SJSA1 (cell line): Measurements from ENCODE around the gene GAB1. TPM values are rescaled to one million over a fixed set of nuclear protein-coding genes. Genes with fewer than 3 reads are reported as not detected.

Experiments used
- DNase-seq, 2 experiments: peaks; one replicate each; pipeline ENCODE4 v3.0.0-alpha.2; 2015 to 2020; ENCODE audit warnings: low spot score in 2 of 2, low read depth in 1 of 2
- H3K27ac ChIP-seq: fragments of 250-450 bp; sonication (Bioruptor Pico); 2 replicates; pipeline ENCODE4 v1.5.1; 2020; ENCODE audit warnings: mild to moderate bottlenecking, moderate library complexity
- H3K27me3 ChIP-seq: fragments of 250-450 bp; sonication (Bioruptor Pico); replicated peaks from 2 replicates; pipeline ENCODE4 v1.5.1; 2020; ENCODE audit warnings: mild to moderate bottlenecking, moderate library complexity
- H3K36me3 ChIP-seq: fragments of 250-450 bp; sonication (Bioruptor Pico); 2 replicates; pipeline ENCODE4 v1.5.1; 2020; ENCODE audit warnings: mild to moderate bottlenecking
- H3K4me1 ChIP-seq: fragments of 250-450 bp; sonication (Bioruptor Pico); replicated peaks from 2 replicates; pipeline ENCODE4 v1.6.1; 2021; ENCODE audit warnings: mild to moderate bottlenecking
- H3K4me3 ChIP-seq: fragments of 250-450 bp; sonication (Bioruptor Pico); 2 replicates; pipeline ENCODE4 v1.5.1; 2020; ENCODE audit warnings: mild to moderate bottlenecking
- H3K9me3 ChIP-seq: fragments of 250-450 bp; sonication (Bioruptor Pico); replicated peaks from 2 replicates; pipeline ENCODE4 v1.5.1; 2020; ENCODE audit warnings: mild to moderate bottlenecking
- total RNA-seq: library from RNA; depleted of rRNA; stranded (reverse); fragments of >200 nt; shearing (Covaris generic); gene quantifications from 2 replicates; pipeline ENCODE4 v1.2.3, GENCODE V29; 2014

Gene GAB1
- total RNA-seq, 1 experiment from 2014 or later = 2.3 TPM

GRCh38 chr4:143407474-143407873 lies 70.8 kb downstream of the GAB1 start:
- DNase-seq = no peak
- H3K4me1 ChIP-seq = peaks cover 11% of the 10 kb centered on the region
- H3K4me3 ChIP-seq = no peak overlapping the region
- no peaks in the 10 kb centered on the region for H3K9me3 ChIP-seq
- H3K27me3 ChIP-seq = no peaks in the 10 kb centered on the region
- H3K36me3 ChIP-seq = no peaks in the 10 kb centered on the region
- H3K27ac ChIP-seq = no peak overlapping the region

GRCh38 chr4:143407888-143408287 lies 71.2 kb downstream of the GAB1 start:
- no peak overlapping the region for H3K4me3 ChIP-seq
- no peak overlapping the region for H3K27ac ChIP-seq
- no peak for DNase-seq
- no peaks in the 10 kb centered on the region for H3K36me3 ChIP-seq
- H3K9me3 ChIP-seq = no peaks in the 10 kb centered on the region
- peaks cover 11% of the 10 kb centered on the region for H3K4me1 ChIP-seq
- H3K27me3 ChIP-seq = no peaks in the 10 kb centered on the region

DNA sequence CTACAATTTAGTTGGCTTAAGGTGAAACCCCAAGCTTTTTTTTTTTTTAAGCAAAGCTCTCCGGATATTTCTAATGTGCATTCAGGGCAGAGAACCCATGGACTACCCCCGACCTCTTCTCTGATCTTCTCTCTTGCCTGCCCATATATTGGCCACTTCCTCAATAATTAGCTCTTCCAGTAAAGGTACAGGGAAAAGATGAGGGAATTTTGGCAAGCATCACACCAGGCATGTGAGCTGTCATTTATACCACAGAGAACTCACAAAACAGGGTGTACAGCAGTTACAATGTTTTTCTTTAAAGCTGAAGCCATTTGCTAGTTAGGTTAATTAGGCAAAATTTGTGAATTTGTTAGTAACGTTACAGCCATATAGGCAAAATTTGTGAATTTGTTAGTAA lies 73.3 kb downstream of the GAB1 start:
- Histone ChIP-seq H3K27me3 (no peaks in the 10 kb centered on the region), H3K4me1 (peaks cover 11% of the 10 kb centered on the region), H3K4me3 (no peak overlapping the region), H3K36me3 (no peaks in the 10 kb centered on the region), H3K27ac (no peak overlapping the region), H3K9me3 (no peaks in the 10 kb centered on the region)
- no peak for DNase-seq

DNA sequence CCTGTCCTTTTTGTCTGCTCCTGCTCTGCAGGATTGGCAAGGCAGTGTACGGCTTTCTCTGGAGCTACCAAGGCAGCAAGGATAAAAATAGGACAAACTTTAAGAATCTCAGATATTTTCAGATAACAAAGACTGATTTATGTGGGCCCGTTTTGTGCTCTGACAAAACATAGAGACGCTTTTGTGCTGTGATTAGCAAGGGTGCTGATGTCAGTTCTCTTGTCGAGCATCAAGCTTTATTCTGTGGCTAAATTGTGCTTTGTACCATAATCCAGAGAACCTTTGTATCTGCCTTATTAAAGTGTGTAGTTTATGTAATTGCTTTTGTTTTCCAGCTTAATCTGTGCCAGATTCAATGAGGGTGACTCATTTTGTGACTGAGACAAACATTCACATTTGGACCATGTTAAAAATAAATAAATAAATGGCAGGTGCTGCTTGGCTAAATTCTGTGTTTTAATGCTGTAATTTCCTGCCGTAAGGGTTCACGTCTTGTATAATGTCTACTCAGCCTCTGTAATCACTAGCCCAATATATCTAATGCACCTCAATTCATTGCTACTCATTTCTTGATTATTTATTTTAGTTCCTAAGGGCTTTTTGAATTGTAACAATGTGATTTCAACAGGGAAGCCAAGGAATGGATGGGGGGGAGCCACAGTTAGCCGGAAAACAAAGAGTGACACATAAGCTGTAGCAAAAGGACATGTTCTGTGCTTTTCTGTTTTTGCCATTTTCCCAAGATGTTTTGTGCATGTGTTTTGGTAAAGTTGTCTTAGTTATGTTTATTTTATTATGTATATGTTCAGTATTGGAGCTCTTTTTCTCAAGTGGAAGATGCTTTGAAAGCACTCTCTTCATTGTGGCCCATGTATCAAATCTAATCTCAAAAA lies 75.1 kb downstream of the GAB1 start:
- no peaks in the 10 kb centered on the region for H3K36me3 ChIP-seq
- no peaks in the 10 kb centered on the region for H3K27me3 ChIP-seq
- no peak overlapping the region for H3K27ac ChIP-seq
- peak in 1 of 2 experiments; percentile 12 for DNase-seq
- peaks cover 11% of the 10 kb centered on the region for H3K4me1 ChIP-seq
- no peaks in the 10 kb centered on the region for H3K9me3 ChIP-seq
- no peak overlapping the region for H3K4me3 ChIP-seq

GRCh38 chr4:143412420-143412758 lies 75.7 kb downstream of the GAB1 start:
- Histone ChIP-seq H3K4me3 (no peak overlapping the region), H3K4me1 (peaks cover 11% of the 10 kb centered on the region), H3K27me3 (no peaks in the 10 kb centered on the region), H3K9me3 (no peaks in the 10 kb centered on the region), H3K27ac (no peak overlapping the region), H3K36me3 (no peaks in the 10 kb centered on the region)
- DNase-seq = no peak

- H3K27me3 ChIP-seq = no peaks in the 10 kb centered on the region
- no peak overlapping the region for H3K4me3 ChIP-seq
- no peak for DNase-seq
- no peak overlapping the region for H3K27ac ChIP-seq
- H3K36me3 ChIP-seq = no peaks in the 10 kb centered on the region
- no peaks in the 10 kb centered on the region for H3K9me3 ChIP-seq
- H3K4me1 ChIP-seq = no peaks in the 10 kb centered on the region
Observed at GRCh38 chr4:143417679-143418403, 81.2 kb downstream of the GAB1 start.

- Histone ChIP-seq H3K36me3 (no peaks in the 10 kb centered on the region), H3K27ac (no peak overlapping the region)
- DNase-seq = no peak
Observed at GRCh38 chr4:143420227-143420626, 83.6 kb downstream of the GAB1 start.

GRCh38 chr4:143421609-143422008 lies 84.9 kb downstream of the GAB1 start:
- no peaks in the 10 kb centered on the region for H3K36me3 ChIP-seq
- no peak overlapping the region for H3K27ac ChIP-seq
- no peaks in the 10 kb centered on the region for H3K4me1 ChIP-seq
- H3K9me3 ChIP-seq = no peaks in the 10 kb centered on the region
- H3K4me3 ChIP-seq = no peak overlapping the region
- H3K27me3 ChIP-seq = no peaks in the 10 kb centered on the region
- DNase-seq = no peak

More at GRCh38 chr4:143420227-143420626, 83.6 kb downstream of the GAB1 start:
- Histone ChIP-seq H3K4me3 (no peak overlapping the region), H3K27me3 (no peaks in the 10 kb centered on the region), H3K4me1 (no peaks in the 10 kb centered on the region), H3K9me3 (no peaks in the 10 kb centered on the region)

DNA sequence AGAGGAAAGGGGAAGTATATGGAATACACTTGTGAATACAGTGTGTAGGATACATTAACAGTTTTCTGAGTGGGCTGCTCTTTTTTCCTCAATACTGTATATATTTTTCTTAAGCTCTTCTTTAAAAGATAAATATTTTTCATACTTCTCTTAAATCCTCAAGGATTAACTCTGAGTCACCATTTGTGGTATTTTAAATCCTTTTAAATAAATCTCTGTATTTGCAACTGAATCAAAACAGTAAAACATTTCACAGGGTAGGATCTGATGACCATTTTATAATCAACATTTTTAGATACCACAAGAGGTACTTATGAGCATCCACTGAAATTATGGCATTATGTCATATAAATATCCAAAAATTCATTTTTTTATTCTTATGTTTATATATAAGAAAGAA lies 87.6 kb downstream of the GAB1 start:
- no peaks in the 10 kb centered on the region for H3K4me1 ChIP-seq
- no peak overlapping the region for H3K27ac ChIP-seq
- H3K4me3 ChIP-seq = no peak overlapping the region
- H3K36me3 ChIP-seq = no peaks in the 10 kb centered on the region
- H3K9me3 ChIP-seq = no peaks in the 10 kb centered on the region
- no peak for DNase-seq
- no peaks in the 10 kb centered on the region for H3K27me3 ChIP-seq

DNA sequence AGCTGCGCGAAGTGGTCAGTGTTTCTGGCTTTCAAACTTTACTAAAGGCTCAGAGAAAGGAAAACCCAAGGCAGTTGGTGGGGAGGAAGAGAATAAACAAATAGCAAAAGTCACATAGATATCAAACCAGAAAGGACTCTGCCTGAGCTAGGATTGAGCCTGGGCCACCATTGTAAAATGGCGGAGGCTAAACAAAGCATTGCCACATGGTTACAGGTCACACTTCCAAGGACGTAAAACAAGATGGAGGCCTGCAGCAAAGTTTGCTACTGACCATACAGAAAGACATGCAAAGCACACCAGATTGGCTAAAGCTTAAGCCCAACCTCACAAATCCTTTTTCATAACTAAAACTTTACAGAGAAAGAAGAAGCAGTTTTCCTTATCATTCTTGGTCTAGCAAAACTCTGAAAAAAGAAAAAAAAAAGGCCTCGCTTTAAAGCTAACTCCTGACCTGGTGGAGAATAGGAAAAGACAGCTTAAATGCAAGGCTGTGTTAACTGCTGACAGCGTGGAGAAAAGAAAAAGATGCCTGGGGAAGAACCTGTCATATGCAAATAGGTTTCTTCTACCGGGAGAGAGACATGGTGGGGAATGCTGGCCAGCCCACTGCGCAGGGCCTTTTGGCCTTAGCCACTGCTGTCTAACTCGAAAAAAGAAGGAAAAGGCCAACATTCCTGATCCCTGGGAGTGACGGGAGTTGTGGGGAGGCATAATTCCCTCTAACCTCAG lies 95.0 kb downstream of the GAB1 start:
- Histone ChIP-seq H3K27ac (no peak overlapping the region), H3K4me1 (no peaks in the 10 kb centered on the region), H3K27me3 (no peaks in the 10 kb centered on the region), H3K36me3 (no peaks in the 10 kb centered on the region), H3K9me3 (no peaks in the 10 kb centered on the region), H3K4me3 (no peak overlapping the region)
- DNase-seq = no peak

GRCh38 chr4:143432258-143432591 lies 95.5 kb downstream of the GAB1 start:
- H3K27me3 ChIP-seq = no peaks in the 10 kb centered on the region
- no peak overlapping the region for H3K4me3 ChIP-seq
- DNase-seq = no peak
- no peak overlapping the region for H3K27ac ChIP-seq
- no peaks in the 10 kb centered on the region for H3K9me3 ChIP-seq
- no peaks in the 10 kb centered on the region for H3K4me1 ChIP-seq
- no peaks in the 10 kb centered on the region for H3K36me3 ChIP-seq

GRCh38 chr4:143433231-143433630 lies 96.6 kb downstream of the GAB1 start:
- H3K9me3 ChIP-seq = no peaks in the 10 kb centered on the region
- no peak for DNase-seq
- no peak overlapping the region for H3K27ac ChIP-seq
- H3K4me1 ChIP-seq = no peaks in the 10 kb centered on the region
- no peaks in the 10 kb centered on the region for H3K36me3 ChIP-seq
- no peaks in the 10 kb centered on the region for H3K27me3 ChIP-seq
- H3K4me3 ChIP-seq = no peak overlapping the region

DNA sequence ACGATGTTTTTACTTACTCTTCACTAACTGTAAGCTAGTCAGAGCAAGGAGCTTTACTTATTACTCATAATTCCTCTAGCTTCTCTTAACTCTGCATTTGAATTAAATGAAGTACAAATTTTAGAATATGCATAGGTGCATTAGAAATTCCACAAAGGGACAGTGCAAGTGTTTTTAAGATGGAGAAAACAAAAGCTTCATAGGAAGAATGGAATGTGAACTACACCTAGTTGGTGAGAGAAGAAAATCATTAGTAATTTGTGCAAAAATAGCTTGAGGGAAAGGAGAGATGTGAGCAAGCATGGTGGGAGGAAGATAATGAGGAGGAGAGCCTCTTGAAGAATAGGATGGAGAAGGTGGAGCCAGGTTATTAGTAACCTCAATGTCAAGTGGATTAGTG lies 99.3 kb downstream of the GAB1 start:
- no peaks in the 10 kb centered on the region for H3K4me1 ChIP-seq

GRCh38 chr4:143437476-143437875 lies 100.8 kb downstream of the GAB1 start:
- Histone ChIP-seq H3K27ac (no peak overlapping the region), H3K4me3 (no peak overlapping the region), H3K27me3 (no peaks in the 10 kb centered on the region), H3K9me3 (no peaks in the 10 kb centered on the region), H3K36me3 (no peaks in the 10 kb centered on the region), H3K4me1 (no peaks in the 10 kb centered on the region)
- no peak for DNase-seq

More for the DNA sequence above, 99.3 kb downstream of the GAB1 start:
- H3K36me3 ChIP-seq = no peaks in the 10 kb centered on the region
- H3K9me3 ChIP-seq = no peaks in the 10 kb centered on the region
- H3K27ac ChIP-seq = no peak overlapping the region
- no peak overlapping the region for H3K4me3 ChIP-seq
- DNase-seq = no peak
- H3K27me3 ChIP-seq = no peaks in the 10 kb centered on the region
